Caco-2 (cell line): ENCODE measurements around the gene CCDC85C. TPM values are rescaled to one million over a fixed set of nuclear protein-coding genes. Genes with fewer than 3 reads are reported as not detected.
A peak's percentile ranks its signal among the peaks of the same experiment; 100 is the strongest.

ENCODE experiments used
- BruUV-seq: library from RNA; stranded (reverse); fragments of 400-500 nt; replicated peaks from 2 replicates; lab custom pipeline; 2021; lab: Mats Ljungman, UMichigan
- CTCF ChIA-PET: fragments of 300-600 bp; sonication (Branson Sonifier 250); formaldehyde crosslinking; loops from one replicate; lab custom pipeline; 2022; ENCODE audit warnings: antibody characterized with exemption; lab: Charles Lee
- POLR2A ChIA-PET: fragments of 300-600 bp; sonication (Branson Sonifier 250); formaldehyde crosslinking; loops from one replicate; lab custom pipeline; 2022; ENCODE audit warnings: antibody characterized with exemption; lab: Charles Lee
- DNase-seq, 2 experiments: peaks; one replicate each; pipeline versions ENCODE4 v3.0.0 to v3.0.0-alpha.2; 2020 to 2022
- H3K27me3 ChIP-seq: replicated peaks from 2 replicates; pipeline ENCODE4 v1.6.0; 2011; ENCODE audit warnings: low read length; ENCODE audit not compliant: control insufficient read depth, insufficient read depth
- H3K36me3 ChIP-seq: 2 replicates; pipeline ENCODE4 v1.5.1; 2011; ENCODE audit warnings: low read length; ENCODE audit not compliant: control insufficient read depth, insufficient read depth
- H3K4me1 ChIP-seq: fragments of 250-450 bp; sonication (Bioruptor Pico); 2 replicates; pipeline ENCODE4 v1.5.1; 2020; ENCODE audit warnings: mild to moderate bottlenecking
- H3K4me3 ChIP-seq: 2 replicates; pipeline ENCODE4 v1.5.1; 2011; ENCODE audit warnings: low read depth, mild to moderate bottlenecking, control low read depth, low read length
- H3K9me3 ChIP-seq: fragments of 250-450 bp; sonication (Bioruptor Pico); 2 replicates; pipeline ENCODE4 v1.5.1; 2020; ENCODE audit warnings: mild to moderate bottlenecking, moderate library complexity
- H3K27ac Mint-ChIP-seq: one replicate; pipeline ENCODE4 v1.8.0; 2022; ENCODE audit warnings: mixed read lengths; ENCODE audit not compliant: unreplicated experiment
- H3K27me3 Mint-ChIP-seq: one replicate; pipeline ENCODE4 v1.8.0; 2022; ENCODE audit warnings: mixed read lengths; ENCODE audit not compliant: insufficient read depth, unreplicated experiment
- H3K36me3 Mint-ChIP-seq: one replicate; pipeline ENCODE4 v1.8.0; 2022; ENCODE audit warnings: mild to moderate bottlenecking, mixed read lengths; ENCODE audit not compliant: insufficient read depth, unreplicated experiment
- H3K4me1 Mint-ChIP-seq: one replicate; pipeline ENCODE4 v1.8.0; 2022; ENCODE audit warnings: low read depth, mixed read lengths; ENCODE audit not compliant: unreplicated experiment
- H3K4me3 Mint-ChIP-seq: one replicate; pipeline ENCODE4 v1.8.0; 2022; ENCODE audit warnings: mild to moderate bottlenecking, moderate library complexity, mixed read lengths; ENCODE audit not compliant: unreplicated experiment
- H3K9me3 Mint-ChIP-seq: one replicate; pipeline ENCODE4 v1.8.0; 2022; ENCODE audit warnings: mixed read lengths; ENCODE audit not compliant: unreplicated experiment
- CTCF ChIP-seq, 2 experiments: fragments of 200-600 bp in 1 of 2; IDR thresholded peaks; 1 replicate in 1 of 2; 2 replicates in 1 of 2; pipeline versions ENCODE4 v1.5.1 to v1.8.0; 2011 to 2022; ENCODE audit warnings: antibody characterized with exemption in 1 of 2, control low read depth in 1 of 2, inconsistent platforms in 1 of 2, low read depth in 1 of 2, low read length in 1 of 2, mild to moderate bottlenecking in 1 of 2, moderate library complexity in 1 of 2; ENCODE audit not compliant: insufficient read depth in 1 of 2, severe bottlenecking in 1 of 2, unreplicated experiment in 1 of 2
- intact Hi-C: fragments of 100-400 bp; cut with micrococcal nuclease; formaldehyde crosslinking; loops from one replicate; pipeline ENCODE4 v1.10.0; 2022; ENCODE audit not compliant: unreplicated experiment
- total RNA-seq: library from RNA; stranded (reverse); gene quantifications from 2 replicates; pipeline ENCODE4 v1.2.3, GENCODE V29; 2022

The CCDC85C gene
- total RNA-seq, 1 experiment from 2014 or later: 76.2 TPM

- no peak for DNase-seq
- no peak for TF ChIP-seq CTCF (IDR thresholded peaks at IDR 0.05; ENCODE audit: insufficient read depth in 1 of 2, low read depth in 1 of 2, low read length in 1 of 2, severe bottlenecking in 1 of 2, unreplicated experiment in 1 of 2)
- peaks cover 50% of the 10 kb centered on the region for H3K36me3 Mint-ChIP-seq
- POLR2A ChIA-PET: interaction anchor here (1.4 to 2.1 kb wide), 2 partner anchors 19 kb away, joined by 6 to 18 read pairs; partner anchors contain the start of genes CCNK and SETD3
- no peak overlapping the region for H3K27ac Mint-ChIP-seq
- Histone ChIP-seq H3K4me3 (no peak overlapping the region), H3K27me3 (no peaks in the 10 kb centered on the region), H3K4me1 (peaks cover 38% of the 10 kb centered on the region), H3K36me3 (peaks cover 2% of the 10 kb centered on the region; the same call in 1 of the 2 replicates), H3K9me3 (no peaks in the 10 kb centered on the region)
- intact Hi-C loops: no loop called here
- BruUV-seq: no TSS peak
- H3K9me3 Mint-ChIP-seq: no peaks in the 10 kb centered on the region
- peaks cover 32% of the 10 kb centered on the region for H3K4me1 Mint-ChIP-seq
- CTCF ChIA-PET: no interaction called here
- H3K4me3 Mint-ChIP-seq: no peak overlapping the region
- H3K27me3 Mint-ChIP-seq: no peaks in the 10 kb centered on the region
These were observed 141.8 kb downstream of the CCDC85C start for GRCh38 chr14:99462210-99462609.

GRCh38 chr14:99461411-99462085 lies 142.5 kb downstream of the CCDC85C start:
- H3K9me3 Mint-ChIP-seq: no peaks in the 10 kb centered on the region
- H3K4me1 ChIP-seq: peaks cover 38% of the 10 kb centered on the region
- H3K27me3 Mint-ChIP-seq: no peaks in the 10 kb centered on the region
- intact Hi-C loops: loop anchor here (2.0 kb wide), 1 partner anchor 21 kb away; no protein-coding TSS in a partner anchor
- no peak overlapping the region for H3K4me3 ChIP-seq
- no peak for TF ChIP-seq CTCF (IDR thresholded peaks at IDR 0.05; ENCODE audit: insufficient read depth in 1 of 2, low read depth in 1 of 2, low read length in 1 of 2, severe bottlenecking in 1 of 2, unreplicated experiment in 1 of 2)
- CTCF ChIA-PET: interaction anchor here (1.3 kb wide), 1 partner anchor 19 kb away, joined by 6 read pairs; the partner anchor contains the start of genes CCNK and SETD3
- no TSS peak for BruUV-seq
- H3K36me3 ChIP-seq: peaks cover 2% of the 10 kb centered on the region; the same call in 1 of the 2 replicates
- no peaks in the 10 kb centered on the region for H3K9me3 ChIP-seq
- H3K4me3 Mint-ChIP-seq: peak overlapping the region; percentile 12
- no peaks in the 10 kb centered on the region for H3K27me3 ChIP-seq
- POLR2A ChIA-PET: interaction anchor here (2.1 kb wide), 1 partner anchor 19 kb away, joined by 18 read pairs; the partner anchor contains the start of genes CCNK and SETD3
- peaks cover 54% of the 10 kb centered on the region for H3K36me3 Mint-ChIP-seq
- no peak for DNase-seq
- H3K4me1 Mint-ChIP-seq: peaks cover 30% of the 10 kb centered on the region
- H3K27ac Mint-ChIP-seq: peak overlapping the region; percentile 62

- intact Hi-C loops: loop anchor here (1.0 to 2.0 kb wide), 2 partner anchors 19 to 20 kb away; no protein-coding TSS in a partner anchor
These were observed 143.2 kb downstream of the CCDC85C start for GRCh38 chr14:99460793-99461192.

More at GRCh38 chr14:99460793-99461192, 143.2 kb downstream of the CCDC85C start:
- H3K27me3 ChIP-seq: no peaks in the 10 kb centered on the region
- ChIA-PET POLR2A (interaction anchor here (2.1 kb wide), 1 partner anchor 20 kb away, joined by 18 read pairs; the partner anchor contains the start of genes CCNK and SETD3), CTCF (interaction anchor here (1.3 kb wide), 1 partner anchor 20 kb away, joined by 6 read pairs; the partner anchor contains the start of genes CCNK and SETD3)
- no TSS peak for BruUV-seq
- Mint-ChIP-seq H3K27me3 (no peaks in the 10 kb centered on the region), H3K36me3 (peaks cover 50% of the 10 kb centered on the region), H3K4me3 (peak overlapping the region; percentile 12), H3K9me3 (no peaks in the 10 kb centered on the region), H3K4me1 (peaks cover 25% of the 10 kb centered on the region), H3K27ac (peak overlapping the region; percentile 62)
- peak; percentile 77 to 80 for DNase-seq
- peaks cover 2% of the 10 kb centered on the region; the same call in 1 of the 2 replicates for H3K36me3 ChIP-seq
- H3K9me3 ChIP-seq: no peaks in the 10 kb centered on the region
- peaks cover 38% of the 10 kb centered on the region for H3K4me1 ChIP-seq
- H3K4me3 ChIP-seq: no peak overlapping the region
- peak in 1 of 2 experiments; percentile 12 for TF ChIP-seq CTCF (IDR thresholded peaks at IDR 0.05; ENCODE audit: insufficient read depth in 1 of 2, low read depth in 1 of 2, low read length in 1 of 2, severe bottlenecking in 1 of 2, unreplicated experiment in 1 of 2)
